HG02943 (cell line): ENCODE data around the gene ZNF18.

ENCODE experiments used
- ATAC-seq: cut with Tn5 transposase; IDR thresholded peaks from one replicate; pipeline ENCODE4 v1.9.1; 2021; ENCODE audit warnings: mild to moderate bottlenecking, low read depth, moderate library complexity; ENCODE audit not compliant: unreplicated experiment

Gene ZNF18

GRCh38 chr17:11997147-11997971 is at the start of gene ZNF18:
ZNF18 (minus strand) TSS chr17:11997475; CDS start chr17:11992829, 4,646 bp downstream.
- peak; percentile 92 for ATAC-seq

- no peak for ATAC-seq
Observed at GRCh38 chr17:12046786-12047185, 49.5 kb upstream of the ZNF18 start.

GRCh38 chr17:12043702-12044101 is 46.4 kb upstream of the ZNF18 start:
- ATAC-seq = no peak

- ATAC-seq = no peak
Observed at GRCh38 chr17:12041312-12041711, 44.0 kb upstream of the ZNF18 start.

GRCh38 chr17:12040478-12040877 is 43.2 kb upstream of the ZNF18 start:
- no peak for ATAC-seq

- ATAC-seq = no peak
Observed at GRCh38 chr17:12037970-12038369, 40.7 kb upstream of the ZNF18 start.

GRCh38 chr17:12035673-12036072 is 38.4 kb upstream of the ZNF18 start:
- no peak for ATAC-seq

- ATAC-seq = no peak
Observed at GRCh38 chr17:12034538-12034937, 37.3 kb upstream of the ZNF18 start.

GRCh38 chr17:12028611-12029010 is 31.3 kb upstream of the ZNF18 start:
- ATAC-seq = no peak

GRCh38 chr17:12027658-12028057 is 30.4 kb upstream of the ZNF18 start:
- ATAC-seq = no peak

GRCh38 chr17:12024327-12024726 is 27.1 kb upstream of the ZNF18 start:
- no peak for ATAC-seq

GRCh38 chr17:12022310-12022709 is 25.0 kb upstream of the ZNF18 start:
- no peak for ATAC-seq

- ATAC-seq = no peak
Observed at GRCh38 chr17:12021623-12022140, 24.4 kb upstream of the ZNF18 start.

GRCh38 chr17:12020642-12021622 is 23.7 kb upstream of the ZNF18 start, which contains the start of gene MAP2K4:
MAP2K4 (plus strand) TSS chr17:12020877; CDS start chr17:12020887, 10 bp downstream.
- ATAC-seq = peak; percentile 94

GRCh38 chr17:12007466-12007865 is 10.2 kb upstream of the ZNF18 start:
- ATAC-seq = no peak

GRCh38 chr17:11999696-12000095 is 2.4 kb upstream of the ZNF18 start:
- ATAC-seq = no peak

GRCh38 chr17:11997972-11998233 is 628 bp upstream of the ZNF18 start:
- no peak for ATAC-seq

GRCh38 chr17:11996722-11997146 is 541 bp downstream of the ZNF18 start:
- peak; percentile 47 for ATAC-seq

- no peak for ATAC-seq
Observed at GRCh38 chr17:11991461-11991860, 5.8 kb downstream of the ZNF18 start.

GRCh38 chr17:11990363-11990983 is 6.8 kb downstream of the ZNF18 start:
- no peak for ATAC-seq

- no peak for ATAC-seq
Observed at GRCh38 chr17:11986942-11987329, 10.3 kb downstream of the ZNF18 start.
